ENCODE data around the gene ZNF438.
"Not testable (repeated sequence)": the region's sequence is repeated elsewhere in the genome, so short reads cannot be mapped to it uniquely, and the experiment has no call there.

ZNF438 gene

GRCh38 chr10:31039006-31039405, 7.3 kb upstream of the ZNF438 start:
- DNase-seq, result not testable (repeated sequence)

- no peak for DNase-seq
Observed at GRCh38 chr10:31037749-31038148, 6.1 kb upstream of the ZNF438 start.

DNA sequence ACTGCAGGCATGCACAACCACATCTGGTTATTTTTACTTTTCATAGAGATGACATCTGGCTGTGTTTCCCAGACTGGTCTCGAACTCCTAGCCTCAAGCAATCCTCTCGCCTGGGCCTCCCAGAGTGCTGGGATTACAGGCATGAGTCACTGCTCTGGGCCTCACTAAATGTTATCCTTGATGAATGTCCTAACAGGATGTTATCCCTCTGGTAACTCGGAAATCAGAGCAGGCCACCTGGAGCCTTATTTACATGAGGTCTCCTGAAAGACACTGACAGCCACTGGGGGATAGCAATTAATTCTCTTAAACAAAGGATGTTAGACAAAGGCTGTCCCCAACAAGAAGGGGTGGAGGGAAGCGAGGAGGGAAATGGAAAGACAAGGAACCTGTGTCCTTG, 4.5 kb upstream of the ZNF438 start:
- no peak for DNase-seq

DNA sequence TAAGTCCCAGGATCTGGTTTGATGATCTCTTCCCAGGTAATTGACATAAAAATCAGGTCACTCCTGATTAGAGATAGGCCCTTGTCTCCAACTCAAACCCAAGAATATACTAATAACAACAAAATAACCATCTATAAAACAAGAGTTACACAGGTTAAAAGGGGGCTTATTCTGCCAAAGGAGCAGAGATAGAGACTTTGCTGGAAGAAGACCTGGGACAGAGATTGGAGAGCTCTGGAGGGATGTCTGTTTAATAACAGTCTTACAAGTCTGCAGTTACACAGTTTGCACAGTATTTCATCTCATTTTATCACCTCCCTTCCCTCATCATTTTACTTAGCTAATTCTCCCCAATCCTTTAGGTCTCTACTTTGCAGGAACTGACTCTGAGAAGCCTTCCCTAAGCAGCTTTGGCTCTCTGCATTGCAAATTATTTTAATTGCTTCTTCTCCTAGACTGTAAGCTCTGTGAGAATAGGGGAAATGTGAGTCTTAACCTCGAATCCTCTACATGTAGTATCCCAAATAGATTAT, 3.7 kb upstream of the ZNF438 start:
- no peak for DNase-seq

DNA sequence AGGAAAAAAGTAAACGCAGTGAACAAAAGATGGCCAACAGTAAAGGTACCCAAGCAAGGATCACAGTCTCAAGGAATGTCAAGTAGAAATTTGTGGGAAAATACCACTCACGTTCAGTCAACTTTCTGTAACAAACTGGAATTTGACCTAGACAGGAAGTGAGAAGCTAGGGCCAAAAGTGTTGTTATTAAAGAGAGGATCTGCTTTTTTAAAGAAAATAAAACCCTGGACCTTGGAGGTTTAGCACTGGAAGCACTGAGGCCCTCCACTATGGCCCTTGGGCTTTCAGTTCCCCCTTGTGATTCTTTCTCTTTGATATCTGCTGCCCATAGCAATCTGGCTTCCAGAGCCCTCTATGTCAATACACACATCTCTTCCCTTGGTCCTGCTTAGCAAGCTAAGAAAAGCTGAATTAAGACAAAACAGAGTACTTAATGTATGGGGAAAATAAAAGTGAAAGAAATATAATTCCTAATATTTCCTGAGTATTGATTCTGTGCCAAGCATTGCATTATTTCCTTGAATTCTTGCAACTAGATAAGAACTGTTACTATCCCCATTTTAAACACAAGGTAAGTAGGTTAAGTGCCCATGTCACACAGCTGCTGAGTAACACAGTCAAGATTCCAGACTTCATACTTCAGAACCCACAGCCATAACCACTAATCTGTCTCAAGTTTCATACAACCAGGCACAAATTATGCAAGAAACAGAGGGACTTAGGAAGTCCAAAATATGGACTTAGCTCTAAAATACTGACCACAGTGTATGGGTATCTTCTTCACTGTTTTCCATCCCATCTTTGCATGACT, 2.6 kb upstream of the ZNF438 start:
- peak; percentile 37 for DNase-seq

GRCh38 chr10:31033147-31033546, 1.5 kb upstream of the ZNF438 start:
- peak; percentile 47 for DNase-seq

GRCh38 chr10:31032258-31033132, 830 bp upstream of the ZNF438 start:
- DNase-seq, result peak; percentile 97

- DNase-seq, result no peak
Observed at GRCh38 chr10:31031205-31031557, 484 bp downstream of the ZNF438 start.

- no peak for DNase-seq
Observed at GRCh38 chr10:31030800-31031199, 865 bp downstream of the ZNF438 start.

DNA sequence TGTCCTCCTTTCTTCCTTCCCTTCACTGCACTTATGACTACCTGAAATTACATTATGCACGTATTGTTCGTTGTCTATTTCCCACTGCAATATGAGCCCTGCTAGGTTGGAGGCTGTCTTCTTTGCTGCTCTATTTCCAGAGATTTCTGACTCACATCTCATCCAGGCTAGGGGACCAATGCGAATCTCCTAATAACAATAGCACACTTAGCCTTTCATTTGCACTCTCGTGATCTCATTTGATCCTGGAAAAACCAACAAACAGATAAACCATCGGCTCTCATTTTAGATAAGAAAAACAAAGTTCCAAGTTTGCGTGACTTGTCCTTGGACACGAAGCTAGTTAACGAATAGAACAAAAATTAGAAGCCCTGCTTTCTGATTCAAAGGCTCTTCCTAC, 1.4 kb downstream of the ZNF438 start:
- DNase-seq, result no peak

GRCh38 chr10:31028081-31028480, 3.6 kb downstream of the ZNF438 start:
- DNase-seq, result no peak

- not testable (repeated sequence) for DNase-seq
Observed at GRCh38 chr10:31026279-31026678, 5.4 kb downstream of the ZNF438 start.

- no peak for DNase-seq
Observed at GRCh38 chr10:31025142-31025541, 6.5 kb downstream of the ZNF438 start.

DNA sequence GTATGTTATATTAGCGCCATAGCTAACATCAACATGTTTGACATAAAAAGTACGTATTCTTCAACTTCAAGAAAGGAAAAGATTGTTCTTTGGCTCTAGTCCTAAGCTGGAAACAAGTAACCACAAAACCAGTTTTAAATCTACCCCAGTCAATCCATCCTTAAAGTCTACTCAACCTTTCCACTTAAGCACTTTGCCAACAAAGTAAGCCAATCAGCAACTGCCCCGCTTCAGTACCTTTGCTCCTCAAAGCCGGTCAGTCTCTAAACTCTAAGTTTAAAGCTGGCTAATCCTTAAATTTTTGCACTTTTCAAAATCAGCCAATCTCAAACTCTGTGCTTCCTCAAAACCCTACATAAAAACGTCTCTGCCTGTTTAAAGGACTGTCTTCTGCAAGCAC, 8.1 kb downstream of the ZNF438 start:
- DNase-seq, result no peak

- DNase-seq, result no peak
Observed at GRCh38 chr10:31020209-31020608, 11.5 kb downstream of the ZNF438 start.

DNA sequence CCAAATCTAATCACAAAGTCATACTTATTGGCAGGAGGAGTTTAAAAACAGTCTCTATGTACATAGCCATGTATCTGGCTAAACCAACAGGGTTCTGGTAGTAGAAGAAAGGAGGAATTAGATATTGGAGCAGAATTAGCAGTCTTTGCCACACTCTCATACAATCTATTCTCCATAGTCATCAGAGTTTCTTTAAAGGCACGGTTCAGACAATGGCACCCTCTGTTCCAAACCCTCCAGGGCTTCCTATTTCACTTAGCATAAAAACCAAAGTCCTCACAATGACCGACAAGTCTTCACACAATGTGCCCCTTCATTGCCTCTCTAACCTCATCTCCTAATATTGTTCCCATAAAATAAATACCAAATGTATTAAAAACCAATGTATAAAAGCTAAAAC, 12.7 kb downstream of the ZNF438 start:
- no peak for DNase-seq

- DNase-seq, result no peak
Observed at GRCh38 chr10:31018356-31018750, 13.3 kb downstream of the ZNF438 start.

GRCh38 chr10:31017534-31018355, 13.9 kb downstream of the ZNF438 start:
- DNase-seq, result no peak

DNA sequence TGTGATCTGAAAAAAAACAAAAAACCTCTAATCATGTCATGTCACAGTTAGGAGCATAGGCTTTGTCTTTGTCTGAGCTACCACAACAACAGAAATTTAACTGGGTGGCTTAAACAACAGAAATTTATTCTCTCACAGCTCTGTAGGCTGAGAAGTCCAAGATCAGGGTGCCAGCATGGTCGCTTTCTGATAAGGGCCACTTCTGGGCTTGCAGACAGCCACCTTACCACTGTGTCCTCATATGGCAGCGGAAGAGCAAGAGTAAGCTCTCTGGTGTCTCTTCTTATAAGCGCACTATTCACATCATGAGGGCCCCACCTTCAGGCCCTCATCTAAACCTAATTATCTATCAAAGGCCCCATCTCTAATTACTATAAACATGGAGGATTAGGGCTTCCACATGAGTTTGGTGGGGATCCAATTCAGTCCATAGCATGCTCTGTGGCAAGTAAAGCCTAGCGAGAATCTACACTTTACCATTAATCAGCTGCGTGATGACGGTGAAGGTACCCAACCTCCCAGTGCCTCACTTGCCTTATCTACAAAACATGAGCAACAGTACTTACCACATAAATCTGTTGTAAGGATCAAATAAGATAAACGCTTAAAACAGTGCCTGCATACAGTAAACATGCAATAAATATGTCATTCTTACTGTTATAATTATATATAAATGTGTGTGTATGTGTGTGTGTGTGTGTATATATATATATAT, 17.3 kb downstream of the ZNF438 start:
- DNase-seq, result no peak

- DNase-seq, result no peak
Observed at GRCh38 chr10:31013331-31013730, 18.3 kb downstream of the ZNF438 start.

GRCh38 chr10:31011665-31012022, 20.0 kb downstream of the ZNF438 start:
- DNase-seq, result no peak

- no peak for DNase-seq
Observed at GRCh38 chr10:31011017-31011664, 20.5 kb downstream of the ZNF438 start.

Measured in inflammatory macrophage treated with lipopolysaccharide for 4 hours (primary cell).